ENCODE results near the gene PPIA.

The PPIA gene

DNA sequence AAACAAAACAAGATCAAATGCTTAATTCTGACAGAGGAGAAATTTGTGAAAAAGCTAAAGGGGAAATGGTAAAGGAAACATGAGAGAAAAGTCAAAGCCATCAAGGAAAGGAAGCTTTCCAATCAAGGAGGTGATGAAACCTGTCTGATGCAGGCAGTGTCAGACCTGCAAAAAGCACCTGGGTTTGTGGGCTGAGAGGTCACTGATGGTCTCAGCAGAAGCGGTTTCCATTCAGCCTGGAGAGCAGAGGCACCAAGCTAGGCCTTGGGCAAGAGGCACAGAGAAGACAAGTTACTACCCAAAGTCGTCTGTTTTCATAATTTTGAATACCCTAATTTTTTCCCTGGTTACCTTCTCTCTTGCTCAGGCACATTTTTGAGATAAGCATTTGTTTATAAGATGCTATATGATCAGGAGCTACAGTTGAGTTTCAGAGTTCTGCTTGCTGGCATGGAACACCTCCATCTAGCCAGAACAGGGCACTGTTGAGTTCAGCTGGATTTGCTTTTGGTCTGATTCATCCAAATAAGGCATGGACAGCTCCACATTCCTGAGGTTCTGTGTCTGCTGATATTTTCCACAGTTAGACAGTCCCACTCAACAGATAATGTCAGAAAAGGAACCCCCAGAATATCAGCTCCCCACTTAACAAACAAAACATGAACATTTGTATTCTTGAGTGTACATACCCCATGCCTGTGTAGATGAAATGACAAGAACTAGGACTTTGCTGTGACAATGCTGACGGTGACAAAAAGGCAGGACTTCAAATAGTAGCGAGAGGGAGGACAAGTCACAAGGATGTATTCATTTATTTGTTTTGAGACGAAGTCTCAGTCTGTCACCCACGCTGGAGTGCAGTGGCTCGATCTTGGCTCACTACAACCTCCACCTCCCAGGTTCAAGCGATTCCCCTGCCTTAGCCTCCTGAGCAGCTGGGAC, 4.9 kb upstream of the PPIA start:
- H3K4me3 ChIP-seq (ENCODE audit: low read length): no peak overlapping the region
- DNase-seq (ENCODE audit: low read depth): peak; percentile 67
- TF ChIP-seq, protein P1, sequence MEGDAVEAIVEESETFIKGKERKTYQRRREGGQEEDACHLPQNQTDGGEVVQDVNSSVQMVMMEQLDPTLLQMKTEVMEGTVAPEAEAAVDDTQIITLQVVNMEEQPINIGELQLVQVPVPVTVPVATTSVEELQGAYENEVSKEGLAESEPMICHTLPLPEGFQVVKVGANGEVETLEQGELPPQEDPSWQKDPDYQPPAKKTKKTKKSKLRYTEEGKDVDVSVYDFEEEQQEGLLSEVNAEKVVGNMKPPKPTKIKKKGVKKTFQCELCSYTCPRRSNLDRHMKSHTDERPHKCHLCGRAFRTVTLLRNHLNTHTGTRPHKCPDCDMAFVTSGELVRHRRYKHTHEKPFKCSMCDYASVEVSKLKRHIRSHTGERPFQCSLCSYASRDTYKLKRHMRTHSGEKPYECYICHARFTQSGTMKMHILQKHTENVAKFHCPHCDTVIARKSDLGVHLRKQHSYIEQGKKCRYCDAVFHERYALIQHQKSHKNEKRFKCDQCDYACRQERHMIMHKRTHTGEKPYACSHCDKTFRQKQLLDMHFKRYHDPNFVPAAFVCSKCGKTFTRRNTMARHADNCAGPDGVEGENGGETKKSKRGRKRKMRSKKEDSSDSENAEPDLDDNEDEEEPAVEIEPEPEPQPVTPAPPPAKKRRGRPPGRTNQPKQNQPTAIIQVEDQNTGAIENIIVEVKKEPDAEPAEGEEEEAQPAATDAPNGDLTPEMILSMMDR (conservative IDR thresholded peaks at IDR 0.05; ENCODE audit: low read length): peak; percentile 53

DNA sequence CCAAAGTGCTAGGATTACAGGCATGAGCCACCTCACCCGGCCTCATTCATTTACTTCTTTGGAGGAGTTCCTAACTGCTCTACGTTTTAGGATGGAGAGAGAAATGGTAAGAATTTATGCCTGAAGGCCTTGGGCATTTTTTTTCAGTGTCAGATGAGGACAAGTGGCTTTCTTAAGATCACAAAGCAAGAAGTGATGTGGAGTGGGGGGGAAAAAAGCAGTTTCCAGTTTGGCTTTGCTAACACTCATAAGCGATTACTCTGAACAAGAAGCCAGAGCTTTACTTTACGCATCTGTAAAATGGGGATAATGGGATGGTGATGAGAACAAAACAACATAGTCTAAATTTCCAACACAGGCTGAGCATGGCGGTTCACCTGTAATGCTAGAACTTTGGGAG, 2.6 kb upstream of the PPIA start:
- DNase-seq (ENCODE audit: low read depth): peak; percentile 26
- H3K4me3 ChIP-seq (ENCODE audit: low read length): no peak overlapping the region
- TF ChIP-seq, protein P1 (conservative IDR thresholded peaks at IDR 0.05; ENCODE audit: low read length): no peak

DNA sequence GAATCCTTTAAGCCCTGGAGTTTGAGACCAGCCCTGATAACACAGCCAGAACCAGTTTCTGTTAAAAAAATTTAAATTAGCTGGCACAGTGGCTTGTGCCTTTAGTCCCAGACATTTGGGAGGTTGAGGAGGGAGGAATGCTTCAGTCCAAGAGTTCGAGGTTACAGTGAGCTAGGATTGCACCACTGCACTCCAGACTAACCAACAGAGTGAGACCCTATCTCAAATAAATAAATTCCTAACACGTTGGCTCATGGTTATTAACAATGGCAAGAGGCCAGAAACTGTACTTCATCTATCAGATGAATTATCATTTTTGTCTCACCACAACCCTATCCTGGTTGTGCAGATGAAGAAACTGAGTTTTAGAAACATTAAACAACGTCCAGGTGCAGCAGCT, 2.1 kb upstream of the PPIA start:
- peak; percentile 18 for DNase-seq (ENCODE audit: low read depth)
- no peak overlapping the region for H3K4me3 ChIP-seq (ENCODE audit: low read length)
- TF ChIP-seq, protein P1 (conservative IDR thresholded peaks at IDR 0.05; ENCODE audit: low read length): no peak

DNA sequence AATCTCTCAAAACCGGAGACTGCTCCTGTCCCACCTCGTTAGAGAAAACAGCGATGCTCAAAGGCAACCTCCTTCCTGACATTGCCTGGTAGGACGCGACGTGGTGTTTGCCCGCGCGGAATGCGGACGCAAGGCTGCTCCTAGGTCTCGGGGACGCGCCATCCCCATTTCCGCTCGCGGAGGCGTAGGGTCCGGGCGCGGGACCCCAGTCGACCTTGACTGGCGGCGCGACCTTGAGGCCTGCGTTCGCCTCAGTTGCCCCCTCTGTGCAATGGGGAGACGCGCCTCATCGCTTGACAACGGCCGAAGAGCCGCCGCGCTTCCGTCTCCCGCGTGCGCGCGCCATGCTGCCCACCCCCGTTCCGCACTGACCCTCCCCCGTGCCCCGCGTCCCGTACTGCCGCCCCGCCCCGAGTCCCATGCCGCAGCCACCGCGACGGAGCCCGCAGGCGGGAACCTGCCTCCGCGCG, 412 bp upstream of the PPIA start:
- peak; percentile 44 for DNase-seq (ENCODE audit: low read depth)
- TF ChIP-seq, protein P1 (conservative IDR thresholded peaks at IDR 0.05; ENCODE audit: low read length): no peak
- H3K4me3 ChIP-seq (ENCODE audit: low read length): peak overlapping the region; percentile 95

DNA sequence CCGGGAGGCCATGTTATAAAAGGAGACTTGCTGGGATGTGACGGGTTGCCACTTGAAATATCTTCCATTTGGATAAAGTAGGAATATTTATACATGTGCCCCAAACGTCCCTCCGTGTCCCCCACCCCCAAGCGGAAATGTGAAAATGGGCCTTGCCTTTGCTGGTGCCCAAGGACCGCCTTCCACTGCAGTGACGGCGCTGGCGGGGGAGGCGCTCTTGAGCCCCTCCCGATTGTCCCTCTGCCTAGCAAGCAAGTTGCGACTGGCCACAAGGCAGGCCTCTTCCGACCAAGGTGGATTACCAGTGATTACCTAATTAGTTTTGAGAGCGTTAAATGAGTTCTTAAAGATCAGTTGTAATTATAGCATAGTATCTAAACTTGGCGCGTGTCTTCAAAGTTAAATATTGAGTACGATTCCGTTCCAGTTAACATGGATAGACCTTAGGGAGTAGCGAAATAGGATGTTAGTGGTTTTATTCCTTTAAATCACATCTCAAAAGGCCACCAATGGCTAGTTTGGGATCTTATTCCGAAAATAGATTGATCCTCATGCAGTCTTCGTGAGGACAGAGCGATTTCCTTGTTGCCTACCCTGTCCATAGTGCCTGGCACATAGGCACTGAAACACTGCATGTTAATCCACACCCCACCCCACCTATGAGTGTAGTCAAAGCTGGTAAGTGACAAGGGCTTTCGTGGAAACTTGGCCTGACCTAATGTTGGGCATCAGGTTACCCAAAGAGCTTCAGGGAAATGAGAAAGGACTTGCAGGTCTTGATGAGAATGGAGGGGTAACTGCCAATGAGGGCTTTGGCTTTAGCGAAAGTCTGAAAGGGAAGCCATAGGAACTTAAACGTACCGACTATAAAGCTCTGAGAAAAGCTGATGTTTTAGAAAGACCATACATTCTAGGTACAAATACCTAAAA, 1.1 kb downstream of the PPIA start:
- TF ChIP-seq, protein P1 (conservative IDR thresholded peaks at IDR 0.05; ENCODE audit: low read length): peak; percentile 46
- peak overlapping the region; percentile 95 for H3K4me3 ChIP-seq (ENCODE audit: low read length)
- peak; percentile 90 for DNase-seq (ENCODE audit: low read depth)

DNA sequence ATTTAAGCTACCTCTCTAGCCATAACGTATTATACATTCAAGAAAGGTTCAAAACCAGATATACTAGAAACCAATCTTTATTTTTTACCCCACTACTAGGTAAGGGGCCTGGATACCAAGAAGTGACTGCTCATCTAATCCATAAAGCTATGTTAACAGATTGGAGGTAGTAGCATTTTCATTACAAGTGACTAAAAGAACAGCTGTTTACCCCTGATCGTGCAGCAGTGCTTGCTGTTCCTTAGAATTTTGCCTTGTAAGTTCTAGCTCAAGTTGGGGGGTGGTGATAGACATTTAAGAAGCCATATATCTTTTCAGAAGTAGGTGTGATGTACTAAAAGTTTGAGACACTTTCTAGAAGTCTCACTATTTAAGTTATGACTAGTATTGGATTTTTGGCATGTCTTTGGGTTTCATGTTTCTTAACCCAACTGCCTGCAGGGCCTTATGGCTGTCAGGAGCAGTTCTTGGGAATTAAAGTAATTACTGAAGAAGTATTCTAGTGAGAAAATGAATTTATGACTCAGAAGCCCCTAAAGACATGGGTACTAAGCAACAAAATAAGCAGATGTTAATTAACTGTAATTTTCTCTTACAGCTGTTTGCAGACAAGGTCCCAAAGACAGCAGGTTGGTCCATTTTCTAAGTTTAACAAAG, 2.3 kb downstream of the PPIA start:
- peak; percentile 38 for DNase-seq (ENCODE audit: low read depth)
- H3K4me3 ChIP-seq (ENCODE audit: low read length): peak overlapping the region; percentile 95
- TF ChIP-seq, protein P1 (conservative IDR thresholded peaks at IDR 0.05; ENCODE audit: low read length): no peak
